ENCODE results near the gene CTU2.

The CTU2 gene

DNA sequence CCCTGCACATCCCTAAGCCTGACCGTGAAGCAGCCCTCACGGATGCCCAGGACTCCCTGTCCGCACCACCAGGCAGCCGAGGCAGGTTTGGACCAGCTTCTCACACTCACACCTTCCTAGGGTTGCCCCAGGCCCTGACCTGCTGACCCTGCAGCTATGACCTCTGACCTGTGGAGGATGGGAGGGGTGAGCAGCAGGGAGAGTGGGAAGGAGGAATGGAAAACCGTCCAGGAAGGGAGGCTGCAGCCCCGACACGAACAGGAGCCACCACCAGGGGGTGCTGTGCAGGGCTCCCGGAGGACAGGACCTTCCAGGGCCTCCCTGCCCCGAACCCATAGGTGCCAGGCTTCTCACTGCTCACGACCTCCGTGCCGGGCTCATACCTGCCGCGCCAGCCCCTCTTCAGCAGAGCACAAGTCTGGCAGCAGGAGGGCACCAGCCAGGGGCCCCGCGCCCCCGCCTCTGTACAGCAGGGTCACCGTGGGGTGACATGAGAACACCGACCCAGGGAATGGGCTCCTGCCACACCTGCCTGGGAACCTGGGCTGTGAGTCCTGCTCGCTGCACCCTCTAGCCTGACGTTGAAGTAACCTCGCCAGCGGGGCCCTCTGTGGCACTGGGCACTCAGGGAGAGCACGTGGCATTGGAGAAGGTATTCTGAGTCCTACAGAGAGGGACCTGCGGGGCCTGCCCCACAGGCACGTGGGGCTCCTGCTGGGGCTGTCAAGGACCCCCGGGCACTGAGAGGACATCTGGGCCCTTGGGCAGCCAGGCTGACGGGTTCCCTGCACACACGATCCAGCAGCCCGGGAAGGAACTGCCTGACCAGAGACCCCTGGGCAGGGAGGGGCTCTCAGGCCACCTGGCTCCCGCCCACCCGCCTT, 37.6 kb downstream of the CTU2 start:
- H3K9me3 ChIP-seq (ENCODE audit: control insufficient read depth in 2 of 2, low read length in 2 of 2), result no peaks in the 10 kb centered on the region
- no peak overlapping the region for H3K9ac ChIP-seq (ENCODE audit: low read depth in 1 of 2, low read length in 2 of 2)
- H3K4me3 ChIP-seq (ENCODE audit: low read length in 2 of 2), result no peak overlapping the region
- H3K27me3 ChIP-seq (ENCODE audit: control insufficient read depth in 2 of 2, insufficient read depth in 2 of 2, low read length in 2 of 2), result no peaks in the 10 kb centered on the region
- no peaks in the 10 kb centered on the region for H3K36me3 ChIP-seq (ENCODE audit: control insufficient read depth in 2 of 2, insufficient read depth in 2 of 2, low read length in 2 of 2)
- no peak overlapping the region for H3K27ac ChIP-seq (ENCODE audit: low read depth in 2 of 2, low read length in 2 of 2)
- H3K4me1 ChIP-seq (ENCODE audit: control insufficient read depth in 2 of 2, insufficient read depth in 2 of 2, low read length in 2 of 2), result peaks cover 11 to 12% of the 10 kb centered on the region in 2 donors

DNA sequence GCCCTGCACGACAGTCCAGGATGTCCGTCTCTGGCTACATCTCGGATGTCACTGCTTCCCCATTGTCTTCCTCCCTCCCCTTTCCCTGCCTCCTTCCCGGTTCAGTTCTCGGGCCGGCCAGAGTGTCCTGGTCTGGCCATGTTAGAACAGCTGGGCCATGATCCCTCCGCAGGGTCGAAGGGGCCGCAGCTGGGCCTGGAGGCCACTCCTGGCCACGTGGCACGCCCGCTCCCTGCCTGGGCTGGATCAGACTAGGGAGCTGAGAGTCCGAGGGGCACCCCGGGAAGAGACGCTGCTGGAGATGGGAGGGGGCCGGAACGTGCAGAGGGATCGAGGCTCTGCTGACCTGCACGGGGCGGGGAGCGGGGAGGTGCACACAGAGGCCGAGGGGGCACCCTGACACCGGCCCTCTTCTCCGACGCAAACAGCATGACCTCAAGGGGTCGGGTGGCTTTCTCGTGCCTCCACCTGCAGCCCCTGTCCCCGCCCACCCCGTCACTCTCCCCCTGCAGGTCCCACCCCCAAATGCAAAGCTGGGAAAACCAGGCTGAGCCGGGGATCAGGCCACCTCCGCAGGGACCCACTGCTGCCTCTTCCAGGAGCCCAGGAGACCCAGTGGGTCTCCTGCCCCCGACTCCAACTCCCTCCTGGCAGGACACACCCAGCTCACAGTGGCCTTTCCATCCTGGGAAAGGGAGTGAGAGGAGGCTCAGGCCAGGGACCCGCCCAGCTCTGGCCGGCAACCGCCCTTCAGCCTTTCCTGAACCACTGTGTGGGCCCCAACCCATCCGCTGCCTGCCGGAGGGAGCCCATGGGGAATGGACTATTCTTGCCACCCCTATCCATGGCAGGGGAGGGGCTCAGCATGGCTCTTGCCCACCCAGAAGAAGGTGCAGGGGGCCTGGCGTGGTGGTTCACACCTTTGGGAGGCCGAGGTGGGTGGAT, 38.5 kb downstream of the CTU2 start:
- H3K9me3 ChIP-seq (ENCODE audit: control insufficient read depth in 2 of 2, low read length in 2 of 2), result no peaks in the 10 kb centered on the region
- no peaks in the 10 kb centered on the region for H3K36me3 ChIP-seq (ENCODE audit: control insufficient read depth in 2 of 2, insufficient read depth in 2 of 2, low read length in 2 of 2)
- no peaks in the 10 kb centered on the region for H3K27me3 ChIP-seq (ENCODE audit: control insufficient read depth in 2 of 2, insufficient read depth in 2 of 2, low read length in 2 of 2)
- H3K9ac ChIP-seq (ENCODE audit: low read depth in 1 of 2, low read length in 2 of 2), result no peak overlapping the region
- no peak overlapping the region for H3K27ac ChIP-seq (ENCODE audit: low read depth in 2 of 2, low read length in 2 of 2)
- peaks cover 11 to 12% of the 10 kb centered on the region in 2 donors for H3K4me1 ChIP-seq (ENCODE audit: control insufficient read depth in 2 of 2, insufficient read depth in 2 of 2, low read length in 2 of 2)
- no peak overlapping the region for H3K4me3 ChIP-seq (ENCODE audit: low read length in 2 of 2)

DNA sequence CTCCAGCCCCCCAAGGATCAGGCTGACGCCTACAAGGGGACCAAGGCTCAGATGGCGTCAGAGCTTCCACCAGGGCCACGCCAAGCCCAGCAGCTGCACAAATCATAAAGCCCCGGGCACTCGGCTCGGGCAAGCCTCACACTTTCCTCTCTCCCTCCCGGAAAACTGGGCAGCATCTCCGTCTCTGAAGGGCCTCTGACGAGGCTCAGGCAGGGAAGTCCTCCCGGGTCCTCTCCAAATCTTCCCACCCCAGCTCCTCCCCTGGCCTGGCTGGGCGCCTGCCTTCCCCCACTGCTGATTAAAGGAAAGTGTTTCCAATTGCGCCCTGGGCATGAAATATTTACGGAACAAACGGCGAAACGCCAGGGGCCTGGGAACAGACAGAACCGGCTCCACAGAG, 40.2 kb downstream of the CTU2 start:
- Histone ChIP-seq H3K9me3 (ENCODE audit: control insufficient read depth in 2 of 2, low read length in 2 of 2) (no peaks in the 10 kb centered on the region), H3K36me3 (ENCODE audit: control insufficient read depth in 2 of 2, insufficient read depth in 2 of 2, low read length in 2 of 2) (no peaks in the 10 kb centered on the region), H3K27ac (ENCODE audit: low read depth in 2 of 2, low read length in 2 of 2) (peak overlapping the region in 1 of 2 donors; percentile 52), H3K4me1 (ENCODE audit: control insufficient read depth in 2 of 2, insufficient read depth in 2 of 2, low read length in 2 of 2) (peaks cover 11 to 12% of the 10 kb centered on the region in 2 donors), H3K9ac (ENCODE audit: low read depth in 1 of 2, low read length in 2 of 2) (no peak overlapping the region), H3K27me3 (ENCODE audit: control insufficient read depth in 2 of 2, insufficient read depth in 2 of 2, low read length in 2 of 2) (no peaks in the 10 kb centered on the region), H3K4me3 (ENCODE audit: low read length in 2 of 2) (no peak overlapping the region)

DNA sequence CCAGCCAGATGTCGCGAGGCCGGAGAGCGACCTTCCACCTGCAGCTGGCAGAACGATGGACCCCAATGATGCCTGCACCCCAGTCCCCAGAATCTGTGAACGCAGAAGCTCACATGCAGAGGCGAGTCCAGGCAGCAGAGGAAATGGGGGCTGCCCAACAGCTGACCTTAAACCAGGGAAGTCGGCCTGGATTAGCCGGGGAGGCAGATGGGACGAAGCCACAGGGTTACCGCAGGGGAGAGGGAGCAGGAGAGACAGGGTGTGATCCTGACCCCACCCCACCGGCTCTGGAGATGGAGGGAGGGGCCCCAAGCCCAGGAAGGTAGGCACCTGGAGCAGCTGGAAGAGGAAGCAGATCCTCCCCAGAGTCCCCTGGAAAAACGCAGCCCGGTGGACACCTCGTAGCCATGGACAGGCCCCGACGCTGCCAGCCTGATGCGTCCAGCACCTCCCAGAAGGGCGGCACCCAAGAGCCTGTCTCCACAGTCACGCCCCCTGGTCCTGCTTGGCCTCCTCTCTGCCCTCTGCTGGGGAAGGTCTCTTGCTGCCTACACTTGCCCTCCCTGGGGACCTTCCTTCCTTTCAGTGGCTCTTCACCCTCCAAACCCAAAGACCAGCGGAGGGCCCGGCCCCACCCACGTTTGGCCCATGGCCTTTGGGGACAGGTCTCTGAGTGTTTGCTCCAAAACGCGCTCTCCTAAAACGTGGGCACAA, 41.4 kb downstream of the CTU2 start:
- H3K27ac ChIP-seq (ENCODE audit: low read depth in 2 of 2, low read length in 2 of 2), result no peak overlapping the region
- no peaks in the 10 kb centered on the region for H3K27me3 ChIP-seq (ENCODE audit: control insufficient read depth in 2 of 2, insufficient read depth in 2 of 2, low read length in 2 of 2)
- H3K36me3 ChIP-seq (ENCODE audit: control insufficient read depth in 2 of 2, insufficient read depth in 2 of 2, low read length in 2 of 2), result no peaks in the 10 kb centered on the region

DNA sequence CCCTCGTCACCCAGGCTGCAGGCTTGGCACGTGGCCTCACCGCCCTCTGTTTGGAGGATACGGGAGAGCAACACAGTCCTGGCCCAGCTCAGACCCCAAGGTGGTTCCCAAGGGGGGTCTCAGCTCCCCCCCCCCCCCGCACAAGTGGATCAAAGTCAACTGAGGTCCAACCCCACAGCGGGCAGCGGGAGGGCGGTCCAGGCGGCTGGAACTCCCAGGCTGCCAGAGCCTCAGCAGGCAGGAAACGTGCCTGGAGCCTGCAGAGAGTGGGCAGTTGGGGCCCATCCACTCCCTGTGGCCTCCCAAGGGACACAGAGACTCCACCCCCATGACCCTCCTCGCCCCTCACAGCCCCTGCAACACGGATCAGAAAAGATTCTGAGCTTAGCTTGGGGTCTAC, 42.1 kb downstream of the CTU2 start:
- H3K27ac ChIP-seq (ENCODE audit: low read depth in 2 of 2, low read length in 2 of 2), result no peak overlapping the region
- peaks cover 10 to 11% of the 10 kb centered on the region in 2 donors for H3K4me1 ChIP-seq (ENCODE audit: control insufficient read depth in 2 of 2, insufficient read depth in 2 of 2, low read length in 2 of 2)
- no peak overlapping the region for H3K4me3 ChIP-seq (ENCODE audit: low read length in 2 of 2)
- H3K9ac ChIP-seq (ENCODE audit: low read depth in 1 of 2, low read length in 2 of 2), result no peak overlapping the region
- no peaks in the 10 kb centered on the region for H3K36me3 ChIP-seq (ENCODE audit: control insufficient read depth in 2 of 2, insufficient read depth in 2 of 2, low read length in 2 of 2)
- no peaks in the 10 kb centered on the region for H3K27me3 ChIP-seq (ENCODE audit: control insufficient read depth in 2 of 2, insufficient read depth in 2 of 2, low read length in 2 of 2)
- no peaks in the 10 kb centered on the region for H3K9me3 ChIP-seq (ENCODE audit: control insufficient read depth in 2 of 2, low read length in 2 of 2)

More for the DNA sequence above, 41.4 kb downstream of the CTU2 start:
- Histone ChIP-seq H3K9ac (ENCODE audit: low read depth in 1 of 2, low read length in 2 of 2) (no peak overlapping the region), H3K4me1 (ENCODE audit: control insufficient read depth in 2 of 2, insufficient read depth in 2 of 2, low read length in 2 of 2) (peaks cover 11 to 12% of the 10 kb centered on the region in 2 donors), H3K4me3 (ENCODE audit: low read length in 2 of 2) (no peak overlapping the region), H3K9me3 (ENCODE audit: control insufficient read depth in 2 of 2, low read length in 2 of 2) (no peaks in the 10 kb centered on the region)

DNA sequence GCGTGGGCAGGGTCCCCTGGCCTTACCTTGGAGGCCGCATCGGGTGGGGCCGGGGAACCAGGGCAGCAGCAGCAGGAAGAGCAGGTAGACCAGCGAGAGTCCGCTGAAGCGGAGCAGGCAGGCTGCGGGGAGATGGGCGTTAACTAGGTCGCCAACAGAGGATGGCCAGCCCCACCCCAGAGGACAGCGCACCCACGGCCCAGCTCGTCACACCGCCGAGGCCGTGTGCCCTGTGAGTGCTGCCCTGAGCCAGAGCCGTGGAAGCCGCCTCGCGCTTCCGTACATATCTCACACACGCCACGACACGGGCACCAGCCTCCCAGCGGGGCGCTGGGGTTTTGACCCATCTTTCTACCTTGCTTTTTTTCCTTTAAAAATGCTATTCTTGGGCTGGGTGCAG, 43.1 kb downstream of the CTU2 start:
- Histone ChIP-seq H3K36me3 (ENCODE audit: control insufficient read depth in 2 of 2, insufficient read depth in 2 of 2, low read length in 2 of 2) (no peaks in the 10 kb centered on the region), H3K9ac (ENCODE audit: low read depth in 1 of 2, low read length in 2 of 2) (no peak overlapping the region), H3K4me1 (ENCODE audit: control insufficient read depth in 2 of 2, insufficient read depth in 2 of 2, low read length in 2 of 2) (peaks cover under 1 to 4% of the 10 kb centered on the region in 2 donors), H3K27ac (ENCODE audit: low read depth in 2 of 2, low read length in 2 of 2) (no peak overlapping the region), H3K4me3 (ENCODE audit: low read length in 2 of 2) (no peak overlapping the region), H3K27me3 (ENCODE audit: control insufficient read depth in 2 of 2, insufficient read depth in 2 of 2, low read length in 2 of 2) (no peaks in the 10 kb centered on the region), H3K9me3 (ENCODE audit: control insufficient read depth in 2 of 2, low read length in 2 of 2) (no peaks in the 10 kb centered on the region)

DNA sequence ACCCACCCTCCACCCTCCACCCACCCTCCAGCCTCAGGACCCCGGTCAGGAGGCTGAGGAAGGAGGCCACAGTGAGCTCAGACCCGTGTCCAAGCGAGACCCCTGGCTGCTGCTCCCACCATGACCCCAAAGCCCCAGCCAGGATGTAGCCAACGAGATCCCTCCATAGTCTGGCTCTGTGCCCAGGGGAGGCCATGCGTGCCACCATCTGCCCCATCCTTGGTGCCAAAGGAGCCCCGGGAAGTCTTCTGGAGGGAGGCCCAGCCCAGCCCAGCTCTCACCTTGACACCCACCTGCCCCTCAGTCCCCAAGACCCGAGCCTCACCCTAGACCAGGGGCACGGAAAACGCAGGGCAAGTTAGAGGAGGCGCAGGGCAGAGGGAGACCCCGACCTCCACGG, 44.6 kb downstream of the CTU2 start:
- peaks cover 3% of the 10 kb centered on the region in 2 donors for H3K4me1 ChIP-seq (ENCODE audit: control insufficient read depth in 2 of 2, insufficient read depth in 2 of 2, low read length in 2 of 2)
- H3K9ac ChIP-seq (ENCODE audit: low read depth in 1 of 2, low read length in 2 of 2), result no peak overlapping the region
- H3K36me3 ChIP-seq (ENCODE audit: control insufficient read depth in 2 of 2, insufficient read depth in 2 of 2, low read length in 2 of 2), result no peaks in the 10 kb centered on the region
- no peaks in the 10 kb centered on the region for H3K27me3 ChIP-seq (ENCODE audit: control insufficient read depth in 2 of 2, insufficient read depth in 2 of 2, low read length in 2 of 2)
- H3K27ac ChIP-seq (ENCODE audit: low read depth in 2 of 2, low read length in 2 of 2), result no peak overlapping the region
- H3K4me3 ChIP-seq (ENCODE audit: low read length in 2 of 2), result no peak overlapping the region
- no peaks in the 10 kb centered on the region for H3K9me3 ChIP-seq (ENCODE audit: control insufficient read depth in 2 of 2, low read length in 2 of 2)

DNA sequence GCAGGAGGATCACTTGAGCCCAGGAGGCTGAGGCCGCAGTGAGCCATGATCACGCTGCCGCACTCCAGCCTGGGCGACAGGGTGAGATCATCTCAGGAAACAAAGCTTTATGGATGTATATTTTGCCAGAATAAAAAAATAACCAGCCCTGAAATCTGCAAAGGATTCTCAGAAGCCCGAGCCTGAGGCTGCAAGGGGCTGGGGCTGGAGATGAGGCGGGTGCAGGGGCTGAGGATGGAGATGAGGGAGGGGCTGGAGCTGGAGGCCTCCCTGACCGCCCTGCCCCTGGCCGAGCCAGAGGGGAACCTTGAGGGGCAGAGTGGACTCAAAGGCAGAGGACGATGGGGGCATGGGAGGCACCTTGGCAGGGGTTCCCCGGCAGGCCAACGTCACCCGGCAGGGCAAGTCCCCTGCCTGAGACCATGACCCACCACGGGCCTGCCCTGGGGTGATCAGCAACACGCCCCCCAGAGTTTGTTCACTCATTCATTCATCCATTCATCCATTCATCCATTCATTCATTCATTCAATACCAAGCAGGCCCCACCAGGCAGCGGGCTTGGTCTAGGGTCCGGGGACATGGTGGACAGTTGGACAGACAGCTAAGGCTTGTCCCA, 46.2 kb downstream of the CTU2 start:
- no peak overlapping the region for H3K27ac ChIP-seq (ENCODE audit: low read depth in 2 of 2, low read length in 2 of 2)

DNA sequence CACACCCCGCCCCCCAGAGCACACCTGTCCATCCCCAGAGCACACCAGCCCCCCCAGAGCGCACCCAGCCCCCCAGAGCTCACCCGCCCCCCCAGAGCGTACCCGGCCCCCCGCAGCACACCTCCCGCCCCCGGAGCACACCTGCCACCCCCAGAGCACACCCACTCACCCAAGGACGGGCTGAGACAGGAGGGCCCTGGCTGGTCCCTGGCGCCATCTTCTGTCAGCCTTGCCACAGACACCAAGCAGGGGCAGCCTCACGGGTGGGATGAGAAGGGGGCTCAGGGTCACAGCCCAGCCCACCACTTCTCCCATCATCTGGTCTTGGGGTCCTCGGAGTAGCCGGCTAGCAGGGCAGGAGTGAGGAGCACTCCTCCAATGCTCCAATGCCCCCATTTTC, 46.9 kb downstream of the CTU2 start:
- peaks cover 0 to 3% of the 10 kb centered on the region in 2 donors for H3K4me1 ChIP-seq (ENCODE audit: control insufficient read depth in 2 of 2, insufficient read depth in 2 of 2, low read length in 2 of 2)
- H3K4me3 ChIP-seq (ENCODE audit: low read length in 2 of 2), result no peak overlapping the region
- H3K36me3 ChIP-seq (ENCODE audit: control insufficient read depth in 2 of 2, insufficient read depth in 2 of 2, low read length in 2 of 2), result no peaks in the 10 kb centered on the region
- no peaks in the 10 kb centered on the region for H3K9me3 ChIP-seq (ENCODE audit: control insufficient read depth in 2 of 2, low read length in 2 of 2)
- H3K27ac ChIP-seq (ENCODE audit: low read depth in 2 of 2, low read length in 2 of 2), result no peak overlapping the region
- no peaks in the 10 kb centered on the region for H3K27me3 ChIP-seq (ENCODE audit: control insufficient read depth in 2 of 2, insufficient read depth in 2 of 2, low read length in 2 of 2)
- H3K9ac ChIP-seq (ENCODE audit: low read depth in 1 of 2, low read length in 2 of 2), result no peak overlapping the region

More for the DNA sequence above, 46.2 kb downstream of the CTU2 start:
- Histone ChIP-seq H3K36me3 (ENCODE audit: control insufficient read depth in 2 of 2, insufficient read depth in 2 of 2, low read length in 2 of 2) (no peaks in the 10 kb centered on the region), H3K9me3 (ENCODE audit: control insufficient read depth in 2 of 2, low read length in 2 of 2) (no peaks in the 10 kb centered on the region), H3K9ac (ENCODE audit: low read depth in 1 of 2, low read length in 2 of 2) (no peak overlapping the region), H3K27me3 (ENCODE audit: control insufficient read depth in 2 of 2, insufficient read depth in 2 of 2, low read length in 2 of 2) (no peaks in the 10 kb centered on the region), H3K4me1 (ENCODE audit: control insufficient read depth in 2 of 2, insufficient read depth in 2 of 2, low read length in 2 of 2) (peaks cover 0 to 3% of the 10 kb centered on the region in 2 donors), H3K4me3 (ENCODE audit: low read length in 2 of 2) (no peak overlapping the region)
